Choroid plexus epithelial cell (primary cell): ENCODE data around the gene FSTL5.

Experiments used
- DNase-seq: peaks from one replicate; pipeline ENCODE4 v3.0.0-alpha.2; 2010; ENCODE audit warnings: low read depth
- H3K4me3 ChIP-seq: 2 replicates; pipeline ENCODE4 v1.5.1; 2011; ENCODE audit warnings: low read depth, mild to moderate bottlenecking, control low read depth, low read length, moderate library complexity
- TF ChIP-seq, protein P1 (sequence below): conservative IDR thresholded peaks from 2 replicates; pipeline ENCODE4 v1.5.1; 2011; ENCODE audit warnings: low read depth, mild to moderate bottlenecking, control low read depth, inconsistent platforms, low read length, moderate library complexity

FSTL5 gene

DNA sequence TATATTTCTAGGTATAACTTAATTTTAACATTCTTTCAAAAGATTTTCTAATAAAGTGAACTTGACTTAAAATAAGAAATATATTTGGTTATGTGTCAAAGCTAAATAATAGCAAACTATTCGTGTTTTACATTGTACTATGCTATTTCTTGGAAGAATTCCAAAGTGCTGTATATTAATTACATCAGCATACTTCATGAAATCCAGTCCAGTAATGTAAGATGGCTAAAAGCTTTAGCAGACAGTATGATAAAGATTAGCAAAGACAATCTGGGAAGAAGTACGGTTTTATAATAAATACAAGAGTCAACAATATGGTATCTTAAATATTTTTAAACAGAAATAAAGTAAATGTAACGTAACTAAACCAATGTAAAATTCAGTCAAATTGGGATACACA, 125.7 kb downstream of the FSTL5 start:
- no peak for DNase-seq
- no peak overlapping the region for H3K4me3 ChIP-seq
- TF ChIP-seq, protein P1, sequence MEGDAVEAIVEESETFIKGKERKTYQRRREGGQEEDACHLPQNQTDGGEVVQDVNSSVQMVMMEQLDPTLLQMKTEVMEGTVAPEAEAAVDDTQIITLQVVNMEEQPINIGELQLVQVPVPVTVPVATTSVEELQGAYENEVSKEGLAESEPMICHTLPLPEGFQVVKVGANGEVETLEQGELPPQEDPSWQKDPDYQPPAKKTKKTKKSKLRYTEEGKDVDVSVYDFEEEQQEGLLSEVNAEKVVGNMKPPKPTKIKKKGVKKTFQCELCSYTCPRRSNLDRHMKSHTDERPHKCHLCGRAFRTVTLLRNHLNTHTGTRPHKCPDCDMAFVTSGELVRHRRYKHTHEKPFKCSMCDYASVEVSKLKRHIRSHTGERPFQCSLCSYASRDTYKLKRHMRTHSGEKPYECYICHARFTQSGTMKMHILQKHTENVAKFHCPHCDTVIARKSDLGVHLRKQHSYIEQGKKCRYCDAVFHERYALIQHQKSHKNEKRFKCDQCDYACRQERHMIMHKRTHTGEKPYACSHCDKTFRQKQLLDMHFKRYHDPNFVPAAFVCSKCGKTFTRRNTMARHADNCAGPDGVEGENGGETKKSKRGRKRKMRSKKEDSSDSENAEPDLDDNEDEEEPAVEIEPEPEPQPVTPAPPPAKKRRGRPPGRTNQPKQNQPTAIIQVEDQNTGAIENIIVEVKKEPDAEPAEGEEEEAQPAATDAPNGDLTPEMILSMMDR: no peak

GRCh38 chr4:162017863-162018262, 145.9 kb downstream of the FSTL5 start:
- H3K4me3 ChIP-seq: no peak overlapping the region
- TF ChIP-seq, protein P1: no peak
- DNase-seq: no peak

GRCh38 chr4:162016991-162017390, 146.8 kb downstream of the FSTL5 start:
- TF ChIP-seq, protein P1: no peak
- DNase-seq: no peak
- no peak overlapping the region for H3K4me3 ChIP-seq

GRCh38 chr4:162016219-162016618, 147.6 kb downstream of the FSTL5 start:
- H3K4me3 ChIP-seq: no peak overlapping the region
- no peak for DNase-seq
- TF ChIP-seq, protein P1: no peak

- peak; percentile 57 for DNase-seq
- no peak overlapping the region for H3K4me3 ChIP-seq
- TF ChIP-seq, protein P1: no peak
Measured at GRCh38 chr4:162015090-162015489, 148.7 kb downstream of the FSTL5 start.

DNA sequence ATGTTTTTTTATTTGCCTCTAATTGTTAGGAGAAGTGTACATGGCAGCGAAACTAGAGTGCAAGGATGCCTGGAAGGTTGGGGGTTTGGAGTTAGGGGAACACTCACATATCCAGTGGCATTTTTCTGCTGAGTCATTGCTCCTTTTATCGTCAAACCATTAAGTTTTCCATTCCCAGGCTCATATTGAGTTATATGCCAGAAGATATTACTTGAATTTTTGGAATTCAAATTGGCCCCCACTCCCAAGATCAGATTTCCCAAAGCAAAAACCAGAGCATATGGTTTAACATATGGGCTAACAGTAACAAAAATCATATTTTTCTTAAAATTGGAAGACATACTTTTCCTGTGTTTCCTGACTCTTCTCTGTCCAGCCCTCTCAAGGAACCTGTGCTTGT, 152.7 kb downstream of the FSTL5 start:
- DNase-seq: peak; percentile 10
- TF ChIP-seq, protein P1: no peak
- no peak overlapping the region for H3K4me3 ChIP-seq

DNA sequence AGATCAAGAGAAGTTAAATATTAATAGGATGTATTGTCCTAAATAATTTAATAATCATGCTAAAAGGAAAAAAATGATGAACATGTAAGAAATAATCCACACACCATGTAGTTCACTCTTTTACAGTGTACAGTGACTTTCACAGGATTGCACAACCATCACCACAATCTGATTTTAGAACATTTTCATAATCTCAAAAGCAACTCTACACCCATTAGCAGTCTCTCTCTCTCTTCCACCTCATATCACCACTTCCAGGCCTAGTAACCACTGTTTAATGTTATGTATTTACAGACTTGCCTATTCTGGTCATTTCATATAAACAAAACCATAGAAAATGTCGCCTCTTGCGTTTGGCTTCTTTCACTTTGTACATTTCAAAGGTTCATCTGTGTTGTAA, 153.4 kb downstream of the FSTL5 start:
- TF ChIP-seq, protein P1: no peak
- peak; percentile 63 for DNase-seq
- H3K4me3 ChIP-seq: no peak overlapping the region
